GM12873 (cell line): ENCODE data around the gene SMIM33.

ENCODE experiments used
- TF ChIP-seq, protein P1 (sequence below): IDR thresholded peaks from 2 replicates; pipeline ENCODE4 v1.5.1; 2012; ENCODE audit warnings: low read depth, mild to moderate bottlenecking, moderate library complexity, low read length, control low read depth; ENCODE audit not compliant: insufficient read depth; ENCODE audit errors: missing control alignments

SMIM33 gene

DNA sequence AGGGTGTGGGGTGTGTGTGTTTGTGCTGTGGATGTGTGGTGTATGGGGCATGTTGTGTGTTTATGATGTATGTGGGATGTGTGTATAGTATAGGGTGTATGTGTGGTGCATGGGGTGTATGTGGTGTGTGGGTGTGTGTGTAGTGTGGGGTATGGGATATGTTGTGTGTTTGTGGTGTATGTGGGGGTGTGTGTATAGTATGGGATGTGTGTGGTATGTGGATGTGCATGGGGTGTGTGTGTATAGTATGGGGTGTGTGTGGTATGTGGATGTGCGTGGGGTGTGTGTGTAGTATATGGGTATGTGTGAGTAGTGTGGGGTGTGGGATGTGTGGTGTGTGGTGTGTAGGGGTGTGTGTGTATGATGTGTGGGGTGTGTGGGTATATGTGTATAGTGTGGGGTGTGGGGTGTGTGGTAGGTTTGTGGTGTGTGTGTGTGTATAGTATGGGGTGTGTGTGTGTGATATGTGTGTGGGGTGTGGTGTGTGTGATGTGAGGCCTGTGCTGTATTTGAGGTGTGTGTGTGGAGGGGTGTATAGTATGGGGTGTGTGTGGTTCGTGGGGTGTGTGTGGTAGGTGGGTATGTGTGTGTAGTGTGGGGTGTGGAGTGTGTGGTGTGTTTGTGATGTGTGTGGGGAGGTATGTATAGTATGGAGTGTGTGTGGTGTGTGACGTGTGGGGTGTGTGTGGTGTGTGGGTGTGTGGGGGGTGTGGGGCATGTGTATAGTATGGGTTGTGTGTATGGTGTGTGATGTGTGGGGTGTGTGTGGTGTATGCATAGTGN lies 18.7 kb upstream of the SMIM33 start:
- TF ChIP-seq, protein P1, sequence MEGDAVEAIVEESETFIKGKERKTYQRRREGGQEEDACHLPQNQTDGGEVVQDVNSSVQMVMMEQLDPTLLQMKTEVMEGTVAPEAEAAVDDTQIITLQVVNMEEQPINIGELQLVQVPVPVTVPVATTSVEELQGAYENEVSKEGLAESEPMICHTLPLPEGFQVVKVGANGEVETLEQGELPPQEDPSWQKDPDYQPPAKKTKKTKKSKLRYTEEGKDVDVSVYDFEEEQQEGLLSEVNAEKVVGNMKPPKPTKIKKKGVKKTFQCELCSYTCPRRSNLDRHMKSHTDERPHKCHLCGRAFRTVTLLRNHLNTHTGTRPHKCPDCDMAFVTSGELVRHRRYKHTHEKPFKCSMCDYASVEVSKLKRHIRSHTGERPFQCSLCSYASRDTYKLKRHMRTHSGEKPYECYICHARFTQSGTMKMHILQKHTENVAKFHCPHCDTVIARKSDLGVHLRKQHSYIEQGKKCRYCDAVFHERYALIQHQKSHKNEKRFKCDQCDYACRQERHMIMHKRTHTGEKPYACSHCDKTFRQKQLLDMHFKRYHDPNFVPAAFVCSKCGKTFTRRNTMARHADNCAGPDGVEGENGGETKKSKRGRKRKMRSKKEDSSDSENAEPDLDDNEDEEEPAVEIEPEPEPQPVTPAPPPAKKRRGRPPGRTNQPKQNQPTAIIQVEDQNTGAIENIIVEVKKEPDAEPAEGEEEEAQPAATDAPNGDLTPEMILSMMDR = no peak

DNA sequence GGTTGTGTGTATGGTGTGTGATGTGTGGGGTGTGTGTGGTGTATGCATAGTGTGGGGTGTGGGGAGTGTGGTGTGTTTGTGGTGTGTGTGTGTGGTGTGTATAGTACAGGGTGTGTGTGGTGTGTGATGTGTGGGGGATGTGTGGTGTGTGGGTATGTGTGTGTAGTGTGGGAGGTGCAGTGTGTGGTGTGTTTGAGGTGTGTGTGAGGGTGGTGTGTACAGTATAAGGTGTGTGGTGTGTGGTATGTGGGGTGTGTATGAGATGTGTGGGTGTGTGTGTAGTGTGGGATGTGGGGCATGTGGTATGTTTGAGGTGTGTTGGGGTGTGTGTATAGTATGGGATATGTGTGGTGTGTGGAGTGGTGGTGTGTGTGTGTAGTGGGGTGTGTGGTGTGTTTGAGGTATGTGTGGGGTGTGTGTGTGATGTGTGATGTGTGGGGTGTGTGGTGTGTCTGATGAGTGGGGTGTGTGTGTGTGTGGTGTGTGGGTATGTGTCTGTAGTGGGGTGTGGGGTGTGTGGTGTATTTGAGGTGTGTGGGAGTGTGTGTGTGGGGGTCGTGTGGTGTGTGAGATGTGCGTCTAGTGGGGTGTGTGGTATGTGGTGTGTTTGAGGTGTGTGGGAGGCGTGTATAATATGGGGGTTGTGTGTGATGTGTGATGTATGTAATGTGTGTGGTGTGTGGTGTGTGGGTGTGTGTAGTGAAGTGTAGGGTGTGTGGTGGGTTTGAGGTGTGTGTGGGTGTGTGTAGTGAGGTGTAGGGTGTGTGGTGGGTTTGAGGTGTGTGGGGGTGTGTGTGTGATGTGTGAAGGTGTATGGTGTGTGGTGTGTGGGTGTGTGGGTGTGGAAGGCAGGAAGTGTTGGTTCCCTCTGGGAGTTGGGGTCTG lies 16.9 kb upstream of the SMIM33 start:
- TF ChIP-seq, protein P1 = no peak

DNA sequence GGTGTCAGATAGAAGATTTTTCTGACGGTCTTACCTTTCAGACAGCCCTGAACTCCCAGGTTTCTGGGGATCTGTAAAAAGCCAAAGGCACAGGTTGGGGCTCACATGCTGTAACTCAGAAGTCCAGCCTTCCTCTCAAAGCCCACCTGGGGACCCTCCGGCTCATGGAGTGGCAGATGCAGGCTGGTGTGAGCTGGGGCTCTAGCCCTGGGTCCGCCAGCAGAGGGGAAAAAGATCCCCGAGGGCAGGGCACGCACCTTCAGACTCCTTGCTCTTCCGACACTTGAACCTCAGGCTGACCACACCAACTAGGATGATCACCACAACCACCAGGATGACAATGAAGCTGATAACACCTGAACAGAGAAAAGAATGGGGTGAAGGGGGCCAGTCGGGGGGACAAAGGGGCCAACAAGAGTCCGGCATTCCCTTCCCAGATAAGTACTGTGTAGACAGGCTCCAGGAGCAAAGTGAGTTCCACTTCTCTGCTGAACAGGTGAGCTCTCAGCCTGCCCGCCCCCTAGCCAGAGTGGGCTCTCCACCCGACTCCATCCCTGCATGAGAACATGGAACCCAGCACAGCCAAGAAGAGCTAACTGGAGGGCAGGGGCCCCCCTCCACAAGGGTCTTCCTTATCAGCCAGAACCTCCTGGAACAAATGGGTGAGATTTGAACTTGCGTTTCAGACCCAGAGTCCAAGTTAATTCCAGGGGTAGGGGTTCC lies 16.1 kb upstream of the SMIM33 start:
- TF ChIP-seq, protein P1 = no peak

DNA sequence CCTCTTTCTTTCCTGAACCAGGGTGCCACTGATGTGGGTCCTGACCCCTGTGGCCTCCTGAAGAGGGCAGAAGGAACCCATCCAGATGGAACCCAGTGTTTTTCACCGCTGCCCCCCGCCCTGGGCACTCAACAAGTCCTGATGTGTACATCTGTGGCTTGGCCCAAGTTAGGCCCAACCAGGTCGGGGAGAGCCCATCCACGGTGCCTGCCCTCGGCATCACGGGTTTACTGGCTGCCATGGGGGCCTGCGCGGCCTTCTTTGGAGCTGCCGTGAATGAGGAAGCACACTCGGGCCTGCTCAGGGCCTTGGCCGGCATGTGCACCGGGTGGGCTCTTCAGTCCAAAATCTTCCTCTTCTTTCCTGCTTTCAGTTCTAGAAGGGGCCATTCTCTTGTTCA lies 14.0 kb upstream of the SMIM33 start:
- TF ChIP-seq, protein P1 = no peak

DNA sequence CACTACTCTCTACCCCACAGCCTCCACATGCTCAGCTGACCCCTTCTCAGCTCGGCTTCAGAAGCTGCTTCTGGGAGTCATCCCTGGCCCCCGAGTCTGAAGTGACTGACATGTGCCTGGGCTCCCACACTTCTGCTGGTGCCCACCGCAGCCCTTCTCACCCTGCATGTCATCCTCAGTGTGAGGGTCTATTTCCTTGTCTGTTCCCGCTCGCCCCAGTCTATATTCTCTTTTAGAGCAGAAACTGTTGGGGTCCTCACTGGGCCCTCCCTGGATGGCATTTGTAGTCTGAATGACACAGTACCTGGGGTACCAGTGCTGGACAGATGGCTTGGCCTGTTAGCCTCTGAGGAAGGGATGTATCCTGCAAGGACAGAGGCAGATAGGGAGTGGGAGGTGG lies 13.6 kb upstream of the SMIM33 start:
- TF ChIP-seq, protein P1 = no peak

DNA sequence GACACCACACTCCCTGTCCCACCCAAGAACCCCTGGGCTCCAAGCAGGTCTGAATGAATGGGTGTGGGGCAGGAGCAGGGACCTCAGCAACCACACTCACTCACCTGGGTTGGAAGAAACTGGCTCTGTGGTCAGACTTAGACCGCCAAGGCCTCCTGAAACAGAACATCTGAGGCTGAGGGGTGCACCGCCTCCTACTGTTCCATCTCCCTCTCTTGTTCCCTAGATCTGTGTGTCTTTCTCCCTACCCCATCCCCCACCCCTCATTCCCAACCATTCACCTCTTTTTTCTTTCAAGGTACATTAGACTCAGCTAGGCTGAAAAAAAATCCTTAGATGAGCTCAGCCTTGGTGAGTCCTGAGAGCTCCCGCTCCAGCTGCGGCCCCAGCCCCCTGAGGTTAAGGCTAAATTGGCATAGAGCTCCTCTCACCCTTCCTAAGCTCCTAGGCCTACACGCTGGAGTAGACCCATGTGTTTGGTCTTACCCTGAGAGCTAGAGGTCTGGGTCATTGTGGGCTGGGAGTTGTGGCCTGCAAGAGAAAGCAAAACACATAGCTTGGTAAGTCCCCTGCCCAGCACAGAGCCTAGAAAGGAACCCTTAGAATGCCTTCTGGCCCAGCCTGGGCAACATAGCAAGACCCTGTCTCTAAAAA lies 13.0 kb upstream of the SMIM33 start:
- TF ChIP-seq, protein P1 = no peak
